ENCODE measurements around the gene BCL7B.
A peak's percentile ranks its signal among the peaks of the same experiment; 100 is the strongest.
"Not testable (repeated sequence)": the region's sequence is repeated elsewhere in the genome, so short reads cannot be mapped to it uniquely, and the experiment has no call there.

Gene BCL7B

GRCh38 chr7:73535918-73536317 lies 21.6 kb downstream of the BCL7B start:
- not testable (repeated sequence) for DNase-seq (ENCODE audit: low read depth in 3 of 3)

- DNase-seq (ENCODE audit: low read depth in 3 of 3) = no peak
Measured at GRCh38 chr7:73533742-73534141, 23.7 kb downstream of the BCL7B start.

- no peak for DNase-seq (ENCODE audit: low read depth in 3 of 3)
Measured at GRCh38 chr7:73532224-73532623, 25.3 kb downstream of the BCL7B start.

- DNase-seq (ENCODE audit: low read depth in 3 of 3) = no peak
Measured at GRCh38 chr7:73530800-73531199, 26.7 kb downstream of the BCL7B start.

- DNase-seq (ENCODE audit: low read depth in 3 of 3) = no peak
Measured at GRCh38 chr7:73526896-73527821, 30.3 kb downstream of the BCL7B start.

- DNase-seq (ENCODE audit: low read depth in 3 of 3) = not testable (repeated sequence)
Measured at GRCh38 chr7:73526158-73526494, 31.4 kb downstream of the BCL7B start.

GRCh38 chr7:73522105-73522872 lies 35.2 kb downstream of the BCL7B start, which contains the start of gene BAZ1B:
TSS of gene BAZ1B (minus strand) at chr7:73522293. CDS start at chr7:73521933, 360 bp downstream.
- DNase-seq (ENCODE audit: low read depth in 3 of 3) = peak; percentile 92 to 96 (median 94)

- DNase-seq (ENCODE audit: low read depth in 3 of 3) = no peak
Measured at GRCh38 chr7:73521636-73522104, 35.8 kb downstream of the BCL7B start.

- DNase-seq (ENCODE audit: low read depth in 3 of 3) = no peak
Measured at GRCh38 chr7:73520673-73521635, 36.5 kb downstream of the BCL7B start.

- peak in 1 of 3 experiments; percentile 12 for DNase-seq (ENCODE audit: low read depth in 3 of 3)
Measured at GRCh38 chr7:73519867-73520672, 37.4 kb downstream of the BCL7B start.

- no peak for DNase-seq (ENCODE audit: low read depth in 3 of 3)
Measured at GRCh38 chr7:73518470-73518869, 39.0 kb downstream of the BCL7B start.

GRCh38 chr7:73517241-73517995 lies 40.1 kb downstream of the BCL7B start:
- no peak for DNase-seq (ENCODE audit: low read depth in 3 of 3)

- no peak for DNase-seq (ENCODE audit: low read depth in 3 of 3)
Measured at GRCh38 chr7:73515178-73515577, 42.3 kb downstream of the BCL7B start.

GRCh38 chr7:73512018-73512780 lies 45.3 kb downstream of the BCL7B start:
- no peak for DNase-seq (ENCODE audit: low read depth in 3 of 3)

GRCh38 chr7:73509463-73509862 lies 48.0 kb downstream of the BCL7B start:
- no peak for DNase-seq (ENCODE audit: low read depth in 3 of 3)

GRCh38 chr7:73507556-73507955 lies 49.9 kb downstream of the BCL7B start:
- no peak for DNase-seq (ENCODE audit: low read depth in 3 of 3)

GRCh38 chr7:73504920-73505319 lies 52.6 kb downstream of the BCL7B start:
- no peak for DNase-seq (ENCODE audit: low read depth in 3 of 3)

GRCh38 chr7:73504017-73504416 lies 53.5 kb downstream of the BCL7B start:
- no peak for DNase-seq (ENCODE audit: low read depth in 3 of 3)

GRCh38 chr7:73503229-73503628 lies 54.3 kb downstream of the BCL7B start:
- DNase-seq (ENCODE audit: low read depth in 3 of 3) = no peak
